B cell (primary cell): ENCODE data around the gene MMP23B. TPM values are rescaled to one million over a fixed set of nuclear protein-coding genes. Genes with fewer than 3 reads are reported as not detected.

ENCODE experiments used
- ATAC-seq: fragments of 200-7000 bp; cut with Tn5 transposase; one replicate; pipeline ENCODE4 v1.10.0; 2021; ENCODE audit warnings: low read depth, mild to moderate bottlenecking, moderate number of reproducible peaks, moderate library complexity
- CTCF ChIA-PET: fragments of 350-600 bp; sonication (Branson Sonifier 250); formaldehyde crosslinking; loops from one replicate; lab custom pipeline; 2021; ENCODE audit warnings: antibody characterized with exemption, inconsistent platforms; lab: Charles Lee
- POLR2A ChIA-PET: fragments of 350-600 bp; sonication (Branson Sonifier 250); formaldehyde crosslinking; loops from one replicate; lab custom pipeline; 2021; ENCODE audit warnings: antibody characterized with exemption; lab: Charles Lee
- DNase-seq: peaks from one replicate; pipeline ENCODE4 v3.0.0; 2013
- H2AFZ ChIP-seq: 2 replicates; pipeline ENCODE4 v1.6.1; 2012; ENCODE audit warnings: mild to moderate bottlenecking, low read depth, low read length; ENCODE audit not compliant: insufficient read depth, poor library complexity, severe bottlenecking
- H3K27ac ChIP-seq, 2 donors: 1 replicate in 1 of 2; 2 replicates in 1 of 2; pipeline ENCODE4 v1.5.1; 2012 to 2013; ENCODE audit warnings: low read length in 2 of 2, mild to moderate bottlenecking in 2 of 2, moderate library complexity in 1 of 2
- H3K27me3 ChIP-seq, 4 experiments: fragments of 200-600 bp in 1 of 4; sonication (generic) in 1 of 4; replicated peaks in 1 of 4; 1 replicate in 2 of 4; 2 replicates in 2 of 4; pipeline versions ENCODE4 v1.6.1 to v1.7.0; 2013 to 2016; ENCODE audit warnings: low read length in 3 of 4, mild to moderate bottlenecking in 2 of 4, mixed read lengths in 1 of 4, moderate library complexity in 1 of 4; ENCODE audit not compliant: insufficient read depth in 4 of 4, control insufficient read depth in 3 of 4; ENCODE audit errors: control extremely low read depth in 1 of 4
- H3K36me3 ChIP-seq, 2 experiments: replicated peaks in 1 of 2; 1 replicate in 1 of 2; 2 replicates in 1 of 2; pipeline versions ENCODE4 v1.6.1 to v1.7.1; 2013; ENCODE audit warnings: low read length in 1 of 2; ENCODE audit not compliant: insufficient read depth in 2 of 2, control insufficient read depth in 1 of 2; ENCODE audit errors: control extremely low read depth in 1 of 2, extremely low read depth in 1 of 2
- H3K4me1 ChIP-seq, 2 donors: fragments of 200-600 bp in 1 of 2; sonication (generic) in 1 of 2; 1 replicate in 1 of 2; 2 replicates in 1 of 2; pipeline versions ENCODE4 v1.5.1 to v1.6.1; 2013 to 2017; ENCODE audit warnings: low read length in 2 of 2; ENCODE audit not compliant: control insufficient read depth in 2 of 2, insufficient read depth in 2 of 2
- H3K4me2 ChIP-seq: replicated peaks from 2 replicates; pipeline ENCODE3; 2012; ENCODE audit warnings: mild to moderate bottlenecking, low read depth, low read length; ENCODE audit not compliant: poor library complexity, severe bottlenecking
- H3K4me3 ChIP-seq, 5 experiments: fragments of 200-600 bp in 1 of 5; sonication (generic) in 1 of 5; 1 replicate in 3 of 5; 2 replicates in 2 of 5; pipeline versions ENCODE4 v1.5.1 to v1.7.0; 2011 to 2016; ENCODE audit warnings: low read length in 4 of 5, mild to moderate bottlenecking in 4 of 5, low read depth in 2 of 5, control low read depth in 1 of 5, moderate library complexity in 1 of 5; ENCODE audit not compliant: insufficient read depth in 1 of 5; ENCODE audit errors: control extremely low read depth in 1 of 5, extremely low read depth in 1 of 5
- H3K79me2 ChIP-seq: fragments of 200-600 bp; sonication (generic); one replicate; pipeline ENCODE4 v1.6.0; 2016; ENCODE audit warnings: low read length; ENCODE audit not compliant: control insufficient read depth, insufficient read depth
- H3K9ac ChIP-seq: fragments of 200-600 bp; sonication (generic); 2 replicates; pipeline ENCODE4 v1.6.1; 2017; ENCODE audit warnings: mild to moderate bottlenecking, low read length, moderate library complexity
- H3K9me3 ChIP-seq, 3 donors: one replicate each; pipeline versions ENCODE4 v1.6.1 to v1.7.1; 2013; ENCODE audit warnings: low read length in 2 of 3; ENCODE audit not compliant: control insufficient read depth in 2 of 3, insufficient read depth in 1 of 3; ENCODE audit errors: control extremely low read depth in 1 of 3
- H4K20me1 ChIP-seq: 2 replicates; pipeline ENCODE4 v1.6.0; 2012; ENCODE audit warnings: mild to moderate bottlenecking, low read length; ENCODE audit not compliant: insufficient read depth, control insufficient read depth, poor library complexity, severe bottlenecking
- H3K27ac Mint-ChIP-seq: one replicate; pipeline ENCODE4 v1.8.0; 2021; ENCODE audit warnings: mixed read lengths
- H3K27me3 Mint-ChIP-seq: one replicate; pipeline ENCODE4 v1.8.0; 2021; ENCODE audit warnings: mixed read lengths
- H3K4me1 Mint-ChIP-seq: one replicate; pipeline ENCODE4 v1.8.0; 2021; ENCODE audit warnings: mixed read lengths
- H3K4me3 Mint-ChIP-seq: one replicate; pipeline ENCODE4 v1.8.0; 2021; ENCODE audit warnings: mixed read lengths
- H3K9me3 Mint-ChIP-seq: one replicate; pipeline ENCODE4 v1.8.0; 2022; ENCODE audit warnings: mixed read lengths; ENCODE audit not compliant: insufficient read depth
- EZH2 ChIP-seq: IDR thresholded peaks from 2 replicates; pipeline ENCODE4 v1.6.1; 2012; ENCODE audit warnings: borderline replicate concordance, low read depth, mild to moderate bottlenecking, moderate library complexity, low read length; ENCODE audit not compliant: insufficient read depth, poor library complexity, severe bottlenecking
- WGBS: methylation state at CpG from one replicate; pipeline ENCODE4 v1.1.5; 2013; ENCODE audit warnings: missing lambda C conversion rate; ENCODE audit not compliant: insufficient coverage; 5-methylcytosine and 5-hydroxymethylcytosine counted together
- intact Hi-C: fragments of 100-400 bp; cut with micrococcal nuclease; formaldehyde crosslinking; loops from one replicate; pipeline ENCODE4 v1.10.0; 2022
- polyA plus RNA-seq: library from polyadenylated mRNA; depleted of rRNA; stranded (reverse); fragments of >200 nt; gene quantifications from 2 replicates; pipeline ENCODE4 v1.2.3, GENCODE V29; 2012
- total RNA-seq, 2 donors: library from RNA; stranded (reverse); fragments of 120-200 nt in 1 of 2; gene quantifications; 1 replicate in 1 of 2; 2 replicates in 1 of 2; pipeline versions ENCODE4 v1.2.3 to v1.2.4, GENCODE V29; 2013 to 2022
- TF ChIP-seq, protein P1 (sequence below): fragments of 200-600 bp; IDR thresholded peaks from one replicate; pipeline ENCODE4 v1.8.0; 2022; ENCODE audit warnings: antibody characterized with exemption, mild to moderate bottlenecking

The MMP23B gene
- total and polyA plus RNA-seq, 2 donors (not counting 1 experiment from before 2014, with no cell fraction given) = 1.0 to 1.7 TPM

DNA sequence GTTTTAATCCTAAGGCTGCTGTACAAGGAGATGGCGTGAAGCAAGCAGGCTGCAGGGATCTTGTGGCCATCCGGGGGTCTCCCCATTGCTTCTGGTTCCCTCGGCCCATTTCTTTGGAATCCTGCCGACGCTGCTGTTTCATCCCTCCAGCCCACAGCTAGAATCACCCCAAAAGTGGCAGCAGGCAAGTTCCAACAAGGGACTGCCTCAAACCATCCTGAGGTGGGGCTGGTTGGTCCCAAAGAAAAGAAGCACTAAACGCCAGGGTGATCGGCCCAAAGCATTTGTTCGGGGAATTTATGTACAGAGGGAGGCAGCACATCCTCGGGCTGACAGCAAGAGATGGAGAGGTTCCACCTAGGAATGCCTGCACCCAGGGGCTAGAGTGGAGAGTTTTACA, 21.2 kb upstream of the MMP23B start:
- no peak for ATAC-seq
- no peak overlapping the region for H3K27ac Mint-ChIP-seq

DNA sequence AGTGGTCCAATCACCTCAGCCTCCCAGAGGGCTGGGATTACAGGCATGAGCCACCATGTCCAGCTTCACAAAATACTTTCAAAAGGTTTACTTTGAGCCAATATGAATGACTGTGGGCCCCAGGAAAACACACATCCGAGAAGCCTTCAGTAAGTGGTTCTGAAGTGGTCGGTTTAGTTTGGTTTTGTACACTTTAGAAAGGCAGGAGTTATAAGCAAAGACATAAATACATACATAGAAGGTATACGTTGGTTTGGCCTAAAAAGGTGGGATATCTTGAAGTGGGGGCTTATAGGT, 19.9 kb upstream of the MMP23B start:
- Histone ChIP-seq H3K4me2 (no peak overlapping the region), H3K4me1 (peaks cover 22 to 28% of the 10 kb centered on the region in 2 donors), H3K79me2 (peaks cover 21% of the 10 kb centered on the region), H2AFZ (no peak overlapping the region), H3K27ac (no peak overlapping the region), H3K9ac (no peak overlapping the region), H4K20me1 (peaks cover 14% of the 10 kb centered on the region), H3K4me3 (no peak overlapping the region), H3K9me3 (no peaks in the 10 kb centered on the region), H3K27me3 (no peaks in the 10 kb centered on the region), H3K36me3 (no peaks in the 10 kb centered on the region)
- Mint-ChIP-seq H3K9me3 (no peaks in the 10 kb centered on the region), H3K4me1 (peaks cover 29% of the 10 kb centered on the region), H3K27me3 (no peaks in the 10 kb centered on the region), H3K27ac (no peak overlapping the region), H3K4me3 (no peak overlapping the region)
- ATAC-seq (no peak), DNase-seq (no peak)
- no CpG with 5 or more reads among the region's 3 CpGs for WGBS
- POLR2A ChIA-PET = no interaction called here
- TF ChIP-seq, protein P1, sequence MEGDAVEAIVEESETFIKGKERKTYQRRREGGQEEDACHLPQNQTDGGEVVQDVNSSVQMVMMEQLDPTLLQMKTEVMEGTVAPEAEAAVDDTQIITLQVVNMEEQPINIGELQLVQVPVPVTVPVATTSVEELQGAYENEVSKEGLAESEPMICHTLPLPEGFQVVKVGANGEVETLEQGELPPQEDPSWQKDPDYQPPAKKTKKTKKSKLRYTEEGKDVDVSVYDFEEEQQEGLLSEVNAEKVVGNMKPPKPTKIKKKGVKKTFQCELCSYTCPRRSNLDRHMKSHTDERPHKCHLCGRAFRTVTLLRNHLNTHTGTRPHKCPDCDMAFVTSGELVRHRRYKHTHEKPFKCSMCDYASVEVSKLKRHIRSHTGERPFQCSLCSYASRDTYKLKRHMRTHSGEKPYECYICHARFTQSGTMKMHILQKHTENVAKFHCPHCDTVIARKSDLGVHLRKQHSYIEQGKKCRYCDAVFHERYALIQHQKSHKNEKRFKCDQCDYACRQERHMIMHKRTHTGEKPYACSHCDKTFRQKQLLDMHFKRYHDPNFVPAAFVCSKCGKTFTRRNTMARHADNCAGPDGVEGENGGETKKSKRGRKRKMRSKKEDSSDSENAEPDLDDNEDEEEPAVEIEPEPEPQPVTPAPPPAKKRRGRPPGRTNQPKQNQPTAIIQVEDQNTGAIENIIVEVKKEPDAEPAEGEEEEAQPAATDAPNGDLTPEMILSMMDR = no peak
- TF ChIP-seq EZH2 = no peak
- CTCF ChIA-PET = no interaction called here
- intact Hi-C loops = no loop called here

More for the DNA sequence above, 21.2 kb upstream of the MMP23B start:
- Histone ChIP-seq H3K27ac (no peak overlapping the region), H3K9me3 (no peaks in the 10 kb centered on the region), H3K4me1 (peaks cover 20 to 25% of the 10 kb centered on the region in 2 donors), H3K4me3 (no peak overlapping the region), H2AFZ (no peak overlapping the region), H3K79me2 (peaks cover 15% of the 10 kb centered on the region), H3K4me2 (no peak overlapping the region), H3K27me3 (no peaks in the 10 kb centered on the region), H3K9ac (no peak overlapping the region), H3K36me3 (no peaks in the 10 kb centered on the region), H4K20me1 (peaks cover 6% of the 10 kb centered on the region)
- no peak for DNase-seq
- Mint-ChIP-seq H3K27me3 (no peaks in the 10 kb centered on the region), H3K9me3 (no peaks in the 10 kb centered on the region), H3K4me1 (peaks cover 29% of the 10 kb centered on the region), H3K4me3 (no peak overlapping the region)
- intact Hi-C loops = no loop called here
- WGBS = 95% methylated on average over 9 of the region's 9 CpGs
- TF ChIP-seq, protein P1 = no peak
- TF ChIP-seq EZH2 = no peak
- ChIA-PET POLR2A (no interaction called here), CTCF (no interaction called here)
